Measurements from ENCODE around the gene CHRM5. TPM values are rescaled to one million over a fixed set of nuclear protein-coding genes. Genes with fewer than 3 reads are reported as not detected.
A peak's percentile ranks its signal among the peaks of the same experiment; 100 is the strongest.

Gene CHRM5
- total and polyA plus RNA-seq, 9 of the 15 experiments (the other 6 are each of a cell fraction or from before 2014, with no cell fraction given): not detected

DNA sequence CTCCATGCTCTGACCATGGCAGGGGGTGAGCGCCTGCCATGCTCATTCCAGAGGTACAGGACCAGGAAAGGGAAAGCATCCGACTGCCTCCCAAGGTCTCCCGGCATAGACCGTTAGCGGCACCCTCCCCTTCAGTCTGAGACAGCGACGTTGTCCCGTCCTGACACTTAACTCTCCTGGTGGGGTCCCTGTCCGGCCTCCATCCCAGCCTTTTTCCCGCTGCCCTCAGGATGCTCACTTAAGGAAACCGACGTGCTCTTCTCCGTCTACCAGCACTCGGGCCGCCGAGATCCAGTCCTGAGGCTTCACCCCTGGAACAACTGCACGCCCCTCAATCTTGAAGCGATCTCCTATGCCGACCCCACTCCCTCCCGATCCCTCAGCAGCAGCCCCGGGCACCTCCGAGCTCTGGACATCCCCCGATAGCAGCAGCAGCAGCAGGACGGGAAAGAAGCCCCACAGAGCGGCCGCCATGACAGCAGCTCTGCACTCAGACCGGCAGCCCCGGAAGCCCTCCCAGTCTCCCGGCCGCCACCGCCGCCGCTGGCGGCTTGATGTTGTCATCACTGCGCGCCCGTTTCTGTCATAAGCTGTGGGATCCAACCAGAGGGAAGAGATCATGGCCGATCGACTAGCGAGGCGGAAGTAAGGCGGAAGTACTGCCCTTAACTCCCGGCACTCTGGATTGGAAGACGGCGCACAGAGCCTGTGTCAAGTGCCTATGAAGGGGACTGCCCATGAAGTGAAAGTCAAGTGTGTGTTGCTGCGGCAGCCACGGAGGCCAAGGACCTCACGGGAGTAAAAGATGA, 133.3 kb downstream of the CHRM5 start, which contains the start of the genes EMC7 and PGBD4 (continued):
- TF ChIP-seq, protein P1, sequence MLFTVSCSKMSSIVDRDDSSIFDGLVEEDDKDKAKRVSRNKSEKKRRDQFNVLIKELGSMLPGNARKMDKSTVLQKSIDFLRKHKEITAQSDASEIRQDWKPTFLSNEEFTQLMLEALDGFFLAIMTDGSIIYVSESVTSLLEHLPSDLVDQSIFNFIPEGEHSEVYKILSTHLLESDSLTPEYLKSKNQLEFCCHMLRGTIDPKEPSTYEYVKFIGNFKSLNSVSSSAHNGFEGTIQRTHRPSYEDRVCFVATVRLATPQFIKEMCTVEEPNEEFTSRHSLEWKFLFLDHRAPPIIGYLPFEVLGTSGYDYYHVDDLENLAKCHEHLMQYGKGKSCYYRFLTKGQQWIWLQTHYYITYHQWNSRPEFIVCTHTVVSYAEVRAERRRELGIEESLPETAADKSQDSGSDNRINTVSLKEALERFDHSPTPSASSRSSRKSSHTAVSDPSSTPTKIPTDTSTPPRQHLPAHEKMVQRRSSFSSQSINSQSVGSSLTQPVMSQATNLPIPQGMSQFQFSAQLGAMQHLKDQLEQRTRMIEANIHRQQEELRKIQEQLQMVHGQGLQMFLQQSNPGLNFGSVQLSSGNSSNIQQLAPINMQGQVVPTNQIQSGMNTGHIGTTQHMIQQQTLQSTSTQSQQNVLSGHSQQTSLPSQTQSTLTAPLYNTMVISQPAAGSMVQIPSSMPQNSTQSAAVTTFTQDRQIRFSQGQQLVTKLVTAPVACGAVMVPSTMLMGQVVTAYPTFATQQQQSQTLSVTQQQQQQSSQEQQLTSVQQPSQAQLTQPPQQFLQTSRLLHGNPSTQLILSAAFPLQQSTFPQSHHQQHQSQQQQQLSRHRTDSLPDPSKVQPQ (CRISPR knock-in tag; IDR thresholded peaks at IDR 0.05; ENCODE audit: borderline replicate concordance): no peak
- no peak for TF ChIP-seq ZFP36 (IDR thresholded peaks at IDR 0.05; ENCODE audit: low read depth, low read length, partially characterized antibody)
- no peak for TF ChIP-seq ZNF253 (CRISPR knock-in tag; conservative IDR thresholded peaks at IDR 0.05)
- TF ChIP-seq, protein P2, sequence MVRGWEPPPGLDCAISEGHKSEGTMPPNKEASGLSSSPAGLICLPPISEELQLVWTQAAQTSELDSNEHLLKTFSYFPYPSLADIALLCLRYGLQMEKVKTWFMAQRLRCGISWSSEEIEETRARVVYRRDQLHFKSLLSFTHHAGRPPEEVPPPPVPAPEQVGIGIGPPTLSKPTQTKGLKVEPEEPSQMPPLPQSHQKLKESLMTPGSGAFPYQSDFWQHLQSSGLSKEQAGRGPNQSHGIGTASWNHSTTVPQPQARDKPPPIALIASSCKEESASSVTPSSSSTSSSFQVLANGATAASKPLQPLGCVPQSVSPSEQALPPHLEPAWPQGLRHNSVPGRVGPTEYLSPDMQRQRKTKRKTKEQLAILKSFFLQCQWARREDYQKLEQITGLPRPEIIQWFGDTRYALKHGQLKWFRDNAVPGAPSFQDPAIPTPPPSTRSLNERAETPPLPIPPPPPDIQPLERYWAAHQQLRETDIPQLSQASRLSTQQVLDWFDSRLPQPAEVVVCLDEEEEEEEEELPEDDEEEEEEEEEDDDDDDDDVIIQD (CRISPR knock-in tag; IDR thresholded peaks at IDR 0.05): no peak
- TF ChIP-seq TFAM (CRISPR knock-in tag; conservative IDR thresholded peaks at IDR 0.05): no peak
- TF ChIP-seq NFRKB (IDR thresholded peaks at IDR 0.05; ENCODE audit: low read depth): peak; percentile 98
- TF ChIP-seq NEUROD1 (IDR thresholded peaks at IDR 0.05; ENCODE audit: borderline replicate concordance, low read depth, low read length, partially characterized antibody): no peak
- TF ChIP-seq TCF3 (CRISPR knock-in tag; IDR thresholded peaks at IDR 0.05): no peak
- TF ChIP-seq STAT5B (CRISPR knock-in tag; IDR thresholded peaks at IDR 0.05): no peak
- TF ChIP-seq JUNB (CRISPR knock-in tag; conservative IDR thresholded peaks at IDR 0.05): no peak
- peak in 1 of 2 experiments; percentile 83; a peak in 2 of 4 replicates for TF ChIP-seq HDAC1 (IDR thresholded peaks at IDR 0.05)
- TF ChIP-seq, protein P3, sequence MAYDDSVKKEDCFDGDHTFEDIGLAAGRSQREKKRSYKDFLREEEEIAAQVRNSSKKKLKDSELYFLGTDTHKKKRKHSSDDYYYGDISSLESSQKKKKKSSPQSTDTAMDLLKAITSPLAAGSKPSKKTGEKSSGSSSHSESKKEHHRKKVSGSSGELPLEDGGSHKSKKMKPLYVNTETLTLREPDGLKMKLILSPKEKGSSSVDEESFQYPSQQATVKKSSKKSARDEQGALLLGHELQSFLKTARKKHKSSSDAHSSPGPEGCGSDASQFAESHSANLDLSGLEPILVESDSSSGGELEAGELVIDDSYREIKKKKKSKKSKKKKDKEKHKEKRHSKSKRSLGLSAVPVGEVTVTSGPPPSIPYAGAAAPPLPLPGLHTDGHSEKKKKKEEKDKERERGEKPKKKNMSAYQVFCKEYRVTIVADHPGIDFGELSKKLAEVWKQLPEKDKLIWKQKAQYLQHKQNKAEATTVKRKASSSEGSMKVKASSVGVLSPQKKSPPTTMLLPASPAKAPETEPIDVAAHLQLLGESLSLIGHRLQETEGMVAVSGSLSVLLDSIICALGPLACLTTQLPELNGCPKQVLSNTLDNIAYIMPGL (CRISPR knock-in tag; IDR thresholded peaks at IDR 0.05): no peak
- TF ChIP-seq TOE1 (IDR thresholded peaks at IDR 0.05; ENCODE audit: borderline replicate concordance): peak; percentile 30; the same call in 1 of the 2 replicates
- no peak for TF ChIP-seq TOE1 (CRISPR knock-in tag; IDR thresholded peaks at IDR 0.05; ENCODE audit: borderline replicate concordance, low read depth)
- peak; percentile 73 for TF ChIP-seq HMGN3 (IDR thresholded peaks at IDR 0.05; ENCODE audit: borderline replicate concordance, extremely low read depth, insufficient read length, low read depth, low read length)
- no peak for TF ChIP-seq ZNF274 (IDR thresholded peaks at IDR 0.05; ENCODE audit: borderline replicate concordance, low read depth, low read length)
- peak; percentile 29; the same call in 1 of the 2 replicates for TF ChIP-seq TGIF2 (CRISPR knock-in tag; IDR thresholded peaks at IDR 0.05)
- no peak for TF ChIP-seq ZFP1 (CRISPR knock-in tag; IDR thresholded peaks at IDR 0.05)
- TF ChIP-seq ZZZ3 (IDR thresholded peaks at IDR 0.05): no peak
- no peak for TF ChIP-seq RAD51 (IDR thresholded peaks at IDR 0.05; ENCODE audit: borderline replicate concordance, low read depth)
- no peak for TF ChIP-seq PRPF4 (IDR thresholded peaks at IDR 0.05; ENCODE audit: insufficient read depth, low read depth, low read length, poor library complexity, severe bottlenecking)
- peak; percentile 77 for TF ChIP-seq MEIS2 (IDR thresholded peaks at IDR 0.05; ENCODE audit: partially characterized antibody)
- TF ChIP-seq ZNF316 (IDR thresholded peaks at IDR 0.05): no peak

Measured in K562 (cell line).